HG02623 (cell line): ENCODE results near the gene AOPEP.

Experiments
- ATAC-seq: cut with Tn5 transposase; IDR thresholded peaks from one replicate; pipeline ENCODE4 v1.9.1; 2021; ENCODE audit warnings: moderate library complexity; ENCODE audit not compliant: unreplicated experiment

The AOPEP gene

DNA sequence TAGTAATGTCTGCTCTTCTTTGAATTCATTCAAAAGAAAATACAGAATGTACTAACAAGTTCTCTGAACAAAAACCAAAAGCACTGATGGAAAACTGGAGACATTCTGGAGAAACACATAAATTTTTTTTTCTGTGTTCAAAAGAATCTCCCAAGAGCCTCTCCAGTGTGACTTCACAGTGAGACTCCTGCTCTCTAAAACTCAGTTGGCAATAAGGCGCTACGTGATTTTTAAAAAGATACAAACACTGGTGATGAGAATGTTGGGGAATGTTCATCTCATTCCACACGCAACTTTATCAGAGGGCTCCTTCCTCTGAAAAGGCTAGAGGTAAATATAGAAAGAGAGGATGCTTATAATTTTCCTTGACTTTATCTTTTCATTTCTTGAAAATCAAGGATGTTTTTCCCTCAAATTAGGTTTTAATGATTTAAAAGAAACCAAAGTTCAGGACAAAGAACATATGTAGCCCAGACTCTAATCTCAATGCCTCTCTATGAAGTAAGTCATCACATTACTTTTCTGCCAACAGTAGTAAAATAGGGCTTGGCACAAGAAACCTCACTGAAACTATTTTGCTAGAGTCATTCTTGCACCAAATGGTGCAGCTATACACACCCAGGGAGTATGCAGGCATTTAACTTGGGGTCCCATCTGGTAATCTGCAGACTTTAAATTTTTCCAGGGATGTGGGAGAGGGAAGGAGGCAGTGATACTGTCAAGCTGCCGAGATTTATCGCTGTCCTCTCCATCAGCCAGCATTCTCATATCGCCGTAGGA is 12.9 kb upstream of the AOPEP start:
- ATAC-seq = no peak

DNA sequence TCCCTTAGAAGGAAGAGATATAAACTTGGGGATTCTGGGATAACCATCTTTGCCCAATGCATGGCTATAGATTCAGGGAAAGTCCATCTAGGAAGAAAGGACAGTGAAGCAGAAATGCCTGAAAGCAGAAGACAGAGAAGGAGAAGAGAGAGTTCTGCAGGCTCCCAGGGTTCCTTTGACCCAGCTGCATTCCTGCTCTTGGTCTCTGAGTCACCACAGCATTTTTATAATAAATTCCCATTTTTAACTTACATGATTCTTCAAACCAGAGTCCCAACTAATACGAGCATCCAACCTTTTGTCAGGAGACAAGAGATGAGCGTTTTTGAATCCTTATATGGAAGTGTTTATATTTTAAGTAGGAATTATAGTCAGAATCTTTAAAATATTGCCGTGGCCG is 12.0 kb upstream of the AOPEP start:
- ATAC-seq = no peak

DNA sequence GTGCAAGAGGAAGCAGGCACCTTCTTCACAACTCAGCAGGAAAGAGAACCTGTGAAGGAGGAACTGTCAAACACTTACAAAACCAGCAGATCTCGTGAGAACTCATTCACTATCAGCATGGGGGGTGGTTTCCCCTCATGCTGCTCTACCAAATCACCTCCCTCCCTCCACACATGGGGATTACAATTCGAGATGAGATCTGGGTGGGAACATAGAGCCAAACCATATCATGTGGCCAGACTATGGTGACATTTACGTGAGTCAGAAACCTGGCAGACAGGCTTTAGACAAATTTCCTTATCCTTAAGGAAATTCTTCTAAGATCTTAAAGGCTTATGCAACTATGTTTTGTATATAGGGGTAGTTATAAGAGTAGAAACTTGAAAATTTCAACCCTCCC is 8.7 kb upstream of the AOPEP start:
- no peak for ATAC-seq

DNA sequence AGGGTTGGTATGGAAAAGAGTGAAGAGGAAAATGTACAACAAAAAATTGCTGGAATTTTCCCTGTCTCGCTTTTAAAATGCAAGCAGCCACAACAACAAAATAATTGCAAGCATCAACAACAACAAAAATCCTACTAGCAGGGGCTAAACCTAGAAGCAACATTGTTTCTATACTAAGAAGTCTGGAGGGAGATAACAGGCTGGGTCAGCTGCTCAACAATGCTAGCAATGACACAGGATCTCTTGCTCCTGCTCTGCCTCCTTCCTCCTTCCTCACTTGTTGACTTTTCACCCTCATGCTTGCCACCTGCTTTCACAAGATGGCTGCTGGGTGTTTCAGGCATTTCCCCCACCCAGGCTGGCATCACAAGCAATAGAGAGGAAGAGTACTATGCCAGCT is 7.6 kb upstream of the AOPEP start:
- no peak for ATAC-seq

DNA sequence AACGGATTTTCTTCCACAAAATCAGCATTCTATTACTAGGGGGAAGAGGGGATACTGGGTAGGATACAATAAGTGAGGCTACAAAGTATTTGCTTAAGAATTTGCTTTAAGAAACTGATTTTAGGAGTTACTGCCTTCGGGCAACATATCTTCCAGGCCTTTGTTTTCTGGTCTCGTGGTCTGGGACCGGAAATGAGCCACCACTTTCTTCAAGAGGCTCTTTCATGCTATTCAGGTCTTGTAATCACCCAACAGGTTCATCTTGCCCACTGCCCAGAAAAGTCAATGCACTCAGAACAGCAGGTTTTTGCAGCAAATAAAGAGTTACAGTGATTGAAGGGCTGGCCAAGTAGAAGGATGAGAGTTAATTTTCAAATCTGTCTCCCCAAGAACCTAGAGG is 6.6 kb upstream of the AOPEP start:
- ATAC-seq = no peak

DNA sequence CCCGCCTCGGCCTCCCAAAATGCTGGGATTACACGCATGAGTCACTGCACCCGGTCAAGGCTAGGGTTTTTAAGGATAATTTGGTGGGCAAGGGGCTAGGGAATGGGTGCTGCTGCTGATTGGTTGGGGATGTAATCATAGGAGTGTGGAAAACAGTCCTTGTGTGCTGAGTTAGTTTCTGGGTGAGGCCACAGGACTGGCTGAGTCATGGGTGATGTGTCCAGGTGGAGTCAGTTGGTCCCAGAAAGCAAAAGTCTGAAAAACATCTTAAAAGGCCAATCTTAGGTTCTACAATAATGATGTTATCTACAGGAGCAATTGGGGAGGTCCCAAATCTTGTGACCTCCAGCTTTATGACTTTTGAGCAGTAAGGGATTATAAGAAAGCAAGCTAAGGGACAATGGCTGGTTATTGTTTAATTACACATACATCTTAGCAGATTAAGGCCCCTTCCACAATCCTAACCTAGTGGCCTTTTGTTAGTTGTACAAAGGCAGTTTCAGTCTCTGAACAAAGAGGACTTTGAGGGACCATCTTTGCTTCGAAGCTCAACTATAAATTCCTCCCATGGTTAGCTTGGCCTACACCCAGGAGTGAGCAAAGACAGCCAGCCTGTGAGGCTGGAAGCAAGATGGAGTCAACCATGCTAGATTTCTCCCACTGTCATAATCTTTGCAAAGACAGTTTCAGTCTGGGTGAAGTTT is 5.5 kb upstream of the AOPEP start:
- no peak for ATAC-seq

DNA sequence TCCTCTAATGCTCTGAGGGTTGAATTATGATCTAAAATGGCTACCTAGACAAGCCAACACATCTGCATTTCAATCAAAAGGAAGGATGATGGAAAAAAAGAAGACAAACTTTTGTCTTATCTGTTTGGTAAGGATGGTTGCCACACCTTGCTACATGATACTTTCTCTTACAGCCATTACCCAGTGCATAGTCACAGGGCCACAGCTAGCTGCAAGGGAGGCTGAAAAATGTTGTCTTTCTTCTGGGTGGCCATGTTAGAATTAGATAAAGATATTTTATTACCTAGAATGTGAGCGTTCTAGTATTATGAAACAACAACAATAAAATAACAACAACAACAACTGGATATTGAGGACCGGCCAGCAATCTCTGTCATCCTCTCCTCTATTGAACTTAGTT is 4.7 kb upstream of the AOPEP start:
- ATAC-seq = no peak

DNA sequence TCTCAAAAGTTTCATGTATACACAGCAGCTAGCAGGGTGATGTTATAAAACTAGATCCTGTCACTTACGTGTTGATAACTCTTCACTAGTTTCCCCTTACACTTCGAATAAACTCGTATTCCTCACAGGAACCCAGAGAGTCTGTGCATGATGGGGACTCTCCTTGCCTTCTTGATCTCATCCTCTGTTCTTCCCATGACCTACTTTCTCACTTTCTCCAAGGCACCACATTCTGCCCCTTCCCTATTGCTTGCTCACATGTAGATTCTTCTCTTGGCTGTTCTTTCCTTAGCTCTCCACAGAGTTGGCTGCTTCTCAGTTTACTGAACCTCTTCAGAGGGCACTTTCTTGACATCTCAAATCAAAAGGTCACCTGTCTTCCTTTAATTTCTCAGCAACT is 1.2 kb upstream of the AOPEP start:
- ATAC-seq = no peak

DNA sequence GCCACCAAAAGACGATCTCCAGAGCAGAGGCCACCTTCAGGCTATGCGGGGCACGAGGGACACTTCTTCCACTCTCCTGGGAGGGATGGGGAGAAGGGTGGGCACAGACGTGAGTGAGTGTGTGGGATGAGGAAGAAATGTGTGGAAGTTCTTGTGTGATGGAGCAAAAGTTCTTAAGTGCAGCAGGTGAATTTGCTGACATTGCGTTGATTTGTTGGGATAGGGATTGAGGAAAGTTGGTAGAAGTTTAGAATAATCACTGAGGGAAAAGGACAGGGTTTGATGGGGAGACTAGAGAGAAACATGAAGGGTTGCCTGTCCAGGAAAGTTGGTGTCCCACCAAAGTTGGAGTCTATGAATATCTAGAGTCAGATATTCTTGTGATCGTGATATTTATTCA is 2.2 kb downstream of the AOPEP start:
- no peak for ATAC-seq

DNA sequence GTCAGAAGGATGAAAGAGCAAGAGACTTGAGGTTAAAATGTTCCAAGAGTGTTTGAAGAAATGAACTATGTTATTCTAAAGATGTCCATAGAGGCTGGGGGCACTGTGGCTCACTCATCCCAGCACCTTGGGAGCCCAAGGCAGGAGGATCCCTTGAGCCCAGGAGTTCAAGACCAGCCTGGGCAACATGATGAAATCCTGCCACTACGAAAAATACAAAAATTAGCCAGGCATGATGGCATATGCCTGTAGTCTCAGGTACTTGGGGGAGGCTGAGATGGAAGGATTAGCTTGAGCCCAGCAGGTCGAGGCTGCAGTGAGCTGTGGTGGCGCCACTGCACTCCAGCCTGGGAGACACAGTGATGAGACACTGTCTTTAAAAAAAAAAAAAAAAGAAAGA is 2.7 kb downstream of the AOPEP start:
- ATAC-seq = no peak

DNA sequence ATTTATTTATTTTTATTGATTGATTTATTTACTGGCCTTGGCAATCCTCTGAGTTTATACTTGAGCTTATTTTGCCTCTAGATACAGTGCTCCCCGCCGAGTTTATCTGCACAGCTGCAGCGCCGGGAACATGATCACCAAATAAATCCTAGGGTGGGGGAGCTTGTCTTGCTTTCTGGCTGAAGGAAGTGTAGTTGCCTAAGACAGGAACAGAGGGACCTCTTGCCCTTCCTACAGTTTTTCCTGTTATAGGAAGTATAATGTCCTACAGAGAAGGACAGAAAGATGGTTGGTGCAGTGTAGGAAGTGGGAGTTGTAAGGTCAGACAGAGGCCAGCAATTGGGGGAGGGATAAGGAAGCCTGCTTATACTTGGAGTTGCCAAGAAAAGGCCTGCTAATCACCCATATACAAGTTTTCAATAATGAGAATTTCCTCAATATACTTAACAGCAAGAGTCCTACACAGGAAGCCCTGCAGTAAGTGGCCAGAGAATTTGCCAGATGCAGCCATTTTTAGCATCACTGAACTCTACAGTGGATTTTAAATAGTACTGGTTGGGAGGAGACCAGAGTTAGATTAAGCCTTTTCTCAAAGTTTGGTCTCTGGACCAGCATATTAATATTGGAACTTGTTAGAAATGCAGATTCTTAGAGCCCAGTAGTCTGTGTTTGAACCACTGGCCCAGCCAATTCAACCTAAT is 7.7 kb downstream of the AOPEP start:
- ATAC-seq = no peak

DNA sequence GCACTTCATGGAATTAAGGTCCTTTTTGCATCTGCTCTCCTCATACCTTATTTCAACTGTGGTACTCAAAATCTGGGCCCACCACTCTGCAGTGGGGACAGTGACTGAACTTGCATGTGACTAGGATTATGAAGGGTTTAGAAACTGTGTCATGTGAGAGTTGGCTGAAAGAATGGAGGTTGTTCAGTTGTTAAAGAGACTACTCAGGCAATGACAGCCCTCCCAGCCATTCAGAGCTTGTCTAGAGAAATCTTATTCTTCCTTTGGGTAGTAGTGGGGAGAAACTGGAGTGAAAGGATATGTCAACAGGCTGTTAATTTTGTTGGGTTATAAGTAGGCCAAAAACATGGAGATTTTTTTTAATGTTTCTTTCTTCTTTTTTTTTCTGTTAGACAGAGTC is 10.3 kb downstream of the AOPEP start:
- no peak for ATAC-seq

DNA sequence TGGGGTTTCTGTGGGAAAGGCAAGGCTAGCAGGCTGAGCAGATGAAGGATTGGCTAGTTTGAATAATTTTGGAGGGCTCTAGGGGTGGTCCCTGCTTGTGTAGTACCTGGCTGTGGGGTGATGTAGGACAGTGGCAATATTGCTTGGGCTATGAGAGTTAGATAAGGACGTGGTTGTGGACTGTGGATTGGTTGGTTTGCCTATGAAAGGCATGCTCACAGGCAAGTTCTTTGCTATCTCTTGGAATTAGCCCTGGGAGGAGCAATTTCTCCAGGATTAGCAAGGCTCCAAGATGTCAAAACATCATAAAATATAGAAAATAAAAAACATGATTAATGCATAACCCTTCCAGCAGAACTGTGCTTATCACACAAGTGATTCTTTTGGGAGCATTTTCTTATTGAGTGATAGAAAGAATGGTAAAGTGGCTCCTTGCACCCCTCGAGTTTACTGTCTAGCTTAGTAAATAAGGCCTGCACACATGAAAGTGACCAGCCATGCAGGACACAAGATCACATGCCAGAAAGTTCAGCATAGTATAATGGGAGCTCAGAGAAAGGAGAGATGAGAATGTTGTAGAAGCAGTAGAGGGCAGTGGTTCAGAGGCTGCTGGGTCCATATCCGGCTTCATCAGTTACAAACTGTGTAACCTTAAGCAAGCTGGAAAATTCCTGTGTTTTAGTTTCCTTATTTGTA is 13.8 kb downstream of the AOPEP start:
- no peak for ATAC-seq

DNA sequence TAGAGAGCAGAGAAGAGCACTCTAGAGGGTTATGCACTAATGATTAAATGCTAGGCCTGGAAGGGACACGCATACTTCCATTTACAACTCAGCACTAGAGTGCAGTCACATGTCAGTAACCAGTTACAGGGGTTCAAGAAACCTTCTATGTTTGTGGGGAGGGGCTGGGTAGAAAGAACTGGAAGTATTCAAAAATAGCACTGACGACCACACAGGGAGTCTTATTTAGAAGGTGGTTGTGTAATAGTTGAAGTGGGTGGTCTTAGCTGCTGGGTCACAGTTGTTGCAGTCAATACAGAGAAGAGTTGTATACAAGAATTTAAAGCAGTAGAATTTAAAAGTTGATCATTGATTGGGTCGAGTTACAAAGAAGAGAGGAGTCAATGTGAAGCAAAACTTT is 15.4 kb downstream of the AOPEP start:
- ATAC-seq = no peak

DNA sequence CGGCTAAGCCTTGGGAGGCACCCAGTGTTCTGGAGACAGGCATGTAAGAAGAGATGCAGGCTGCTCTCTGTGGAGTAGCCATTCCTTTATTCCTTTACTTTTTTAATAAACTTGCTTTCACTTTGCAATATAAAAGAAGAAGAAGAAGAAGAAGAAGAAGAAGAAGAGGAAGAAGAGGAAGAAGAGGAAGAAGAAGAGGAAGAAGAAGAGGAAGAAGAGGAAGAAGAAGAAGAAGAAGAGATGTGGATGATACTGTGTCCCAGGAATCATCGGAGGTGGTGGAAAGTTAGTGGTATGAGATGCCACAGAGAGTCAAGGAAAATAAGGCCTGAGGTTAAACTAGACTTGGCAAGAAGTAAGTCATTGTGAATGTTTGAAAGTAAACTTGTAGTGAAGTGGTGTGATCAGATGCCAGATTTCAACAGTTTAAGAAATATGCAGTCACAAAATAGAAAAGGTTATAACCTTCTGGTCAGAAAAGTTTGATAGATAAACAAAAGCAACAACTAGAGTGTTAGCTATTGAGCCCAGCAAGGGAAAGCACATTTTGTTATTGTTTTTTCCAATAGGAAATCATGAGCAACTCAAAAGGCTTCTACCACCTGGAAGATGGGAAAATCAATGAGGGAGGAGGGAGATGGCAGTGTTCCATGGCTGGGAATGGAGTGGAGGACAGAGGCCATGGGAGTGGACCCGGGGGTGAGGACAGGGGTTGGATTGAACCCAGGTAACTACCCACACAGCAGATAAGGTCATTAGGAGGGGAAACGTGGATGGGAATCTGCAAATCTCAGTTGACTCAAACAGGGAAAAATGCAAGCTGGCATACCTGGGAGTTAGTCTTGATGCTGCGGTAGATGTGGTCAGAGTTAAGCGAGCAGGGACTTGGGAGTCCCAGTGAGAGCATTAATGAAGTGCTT is 16.8 kb downstream of the AOPEP start:
- no peak for ATAC-seq

DNA sequence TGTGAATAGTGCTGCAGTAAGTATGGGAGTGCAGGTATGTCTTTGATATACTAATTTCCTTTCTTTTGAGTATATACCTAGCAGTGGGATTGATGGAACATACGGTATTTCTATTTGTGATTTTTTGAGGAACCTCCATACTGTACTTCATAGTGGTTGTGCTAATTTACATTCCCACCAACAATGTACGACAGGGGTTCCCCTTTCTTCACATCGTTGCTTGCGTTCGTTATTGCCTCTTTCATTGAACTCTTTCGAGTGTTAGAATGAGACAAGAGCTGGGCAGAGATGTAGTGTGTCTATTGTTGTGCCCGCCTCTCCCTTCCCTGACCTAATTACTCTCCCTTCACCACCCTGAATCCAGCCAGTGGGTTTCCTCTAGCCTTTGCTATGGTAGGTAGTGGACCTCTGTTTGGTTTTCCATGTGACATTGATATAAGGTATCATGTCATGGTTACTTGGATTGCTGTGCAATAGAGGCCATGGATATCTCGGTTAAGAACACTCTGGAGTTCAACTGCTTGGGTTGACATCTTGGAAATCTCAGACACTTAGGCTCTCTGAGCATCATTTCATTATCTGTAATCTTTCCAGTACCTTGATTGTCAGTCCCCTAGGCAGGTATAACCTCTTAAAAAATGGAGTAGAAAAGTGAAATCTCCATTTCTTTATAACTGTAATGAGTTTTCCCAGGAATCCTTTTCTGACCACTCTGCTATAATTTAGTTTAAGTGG is 19.5 kb downstream of the AOPEP start:
- no peak for ATAC-seq

DNA sequence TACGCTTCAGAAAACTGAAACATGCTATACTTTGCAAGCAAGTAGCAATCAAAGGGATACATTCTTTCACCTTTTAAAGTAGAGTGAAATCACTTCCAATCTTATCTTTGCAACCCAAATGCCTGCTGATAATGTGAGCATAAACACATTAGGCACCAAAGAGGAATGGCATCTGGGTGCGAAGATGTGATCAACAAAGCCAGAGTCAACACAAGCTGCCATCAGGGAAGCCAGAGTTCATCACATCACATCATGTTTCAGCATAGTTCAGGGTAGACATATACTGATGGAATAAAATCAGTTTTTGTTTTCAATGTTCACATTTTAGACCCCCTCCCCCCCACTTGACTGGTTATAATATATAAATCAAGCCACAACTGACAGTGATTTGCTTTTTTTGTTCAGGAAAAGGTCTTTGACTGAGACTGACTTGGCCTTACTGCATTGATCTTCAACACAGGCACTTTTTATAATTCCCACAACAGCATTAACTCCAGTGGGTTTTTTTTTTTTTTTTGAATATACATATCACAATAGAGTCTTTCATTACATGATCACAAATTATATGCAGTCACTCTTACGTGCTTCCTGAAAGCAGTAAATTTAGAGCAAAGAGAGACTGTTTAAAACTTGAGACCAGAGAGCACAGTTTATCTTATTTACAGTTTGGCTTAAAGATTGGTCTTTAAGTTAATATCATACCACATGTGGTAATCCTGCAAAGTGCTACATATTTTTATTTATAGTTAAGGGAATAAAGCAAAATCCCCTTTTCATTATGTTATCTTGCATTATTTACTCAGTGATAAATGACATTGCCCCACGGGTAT is 20.3 kb downstream of the AOPEP start:
- no peak for ATAC-seq

DNA sequence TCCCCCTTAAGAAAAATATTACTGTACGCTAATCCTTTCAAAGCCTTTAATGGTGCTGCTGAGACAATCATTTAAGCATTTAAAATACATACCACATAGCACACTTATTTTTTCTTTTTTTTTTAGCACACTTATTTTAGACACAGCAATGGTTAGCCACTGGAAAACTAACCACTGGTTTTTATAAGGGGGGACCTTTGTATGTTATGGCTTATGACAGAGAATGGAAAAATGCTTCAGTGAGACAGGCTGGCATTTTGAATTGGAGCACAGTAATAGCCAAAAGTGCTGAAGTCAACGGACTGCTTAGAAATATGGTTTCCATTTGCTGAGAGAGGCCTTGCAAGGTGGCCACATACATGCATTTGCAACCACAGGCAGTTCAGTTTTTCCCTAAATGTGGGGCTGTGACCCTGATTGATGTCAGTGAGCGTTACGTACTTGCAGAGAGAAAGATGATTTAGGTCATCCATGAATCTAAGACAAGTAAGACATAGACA is 28.5 kb downstream of the AOPEP start:
- no peak for ATAC-seq

DNA sequence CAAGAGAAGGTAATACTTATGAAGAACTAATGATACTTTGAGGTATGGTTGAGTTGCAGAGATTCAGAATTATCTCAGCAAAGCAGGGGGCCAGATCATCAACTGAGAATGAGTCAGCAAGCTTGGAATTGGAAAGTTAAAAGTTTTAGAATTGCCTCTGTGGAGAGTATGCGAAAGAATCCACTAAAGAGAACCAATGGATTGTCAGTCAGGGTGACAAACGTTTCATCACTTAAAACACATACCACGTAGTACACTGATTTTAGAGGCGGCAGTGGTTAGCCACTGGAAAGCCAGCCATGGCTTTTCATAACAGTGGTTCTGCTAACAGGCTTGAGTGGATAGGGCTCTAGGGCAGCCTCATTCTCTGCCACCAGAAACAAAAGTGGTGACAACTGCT is 30.7 kb downstream of the AOPEP start:
- no peak for ATAC-seq
